HEK293T (cell line): Measurements from ENCODE around the gene PPP1R12B.
"Not testable (repeated sequence)": the region's sequence is repeated elsewhere in the genome, so short reads cannot be mapped to it uniquely, and the experiment has no call there.

Source experiments
- ARNT ChIP-seq: fragments of 450-650 bp; IDR thresholded peaks from 2 replicates; pipeline ENCODE4 v1.6.1; 2017; ENCODE audit warnings: mild to moderate bottlenecking
- BHLHE40 ChIP-seq: fragments of 450-650 bp; IDR thresholded peaks from 2 replicates; pipeline ENCODE4 v1.6.1; 2016; ENCODE audit warnings: mild to moderate bottlenecking, moderate library complexity, borderline replicate concordance
- CTBP1 ChIP-seq: fragments of 450-650 bp; IDR thresholded peaks from 2 replicates; pipeline ENCODE4 v1.6.1; 2016; ENCODE audit warnings: borderline replicate concordance
- ELF4 ChIP-seq: fragments of 450-650 bp; IDR thresholded peaks from 2 replicates; pipeline ENCODE4 v1.6.1; 2017; ENCODE audit warnings: antibody characterized with exemption
- FOXK2 ChIP-seq: fragments of 450-650 bp; IDR thresholded peaks from 2 replicates; pipeline ENCODE4 v1.6.1; 2016; ENCODE audit warnings: mild to moderate bottlenecking
- FOXM1 ChIP-seq: fragments of 450-650 bp; IDR thresholded peaks from 2 replicates; pipeline ENCODE4 v1.6.1; 2017; ENCODE audit warnings: mild to moderate bottlenecking, borderline replicate concordance
- HDGF ChIP-seq: fragments of 450-650 bp; IDR thresholded peaks from 2 replicates; pipeline ENCODE4 v1.6.1; 2017; ENCODE audit warnings: antibody characterized with exemption, borderline replicate concordance
- L3MBTL2 ChIP-seq: fragments of 450-650 bp; conservative IDR thresholded peaks from 2 replicates; pipeline ENCODE4 v1.6.1; 2016; ENCODE audit warnings: mild to moderate bottlenecking
- LEF1 ChIP-seq: fragments of 450-650 bp; IDR thresholded peaks from 2 replicates; pipeline ENCODE4 v1.6.1; 2017; ENCODE audit warnings: mild to moderate bottlenecking, borderline replicate concordance
- SP1 ChIP-seq: fragments of 450-650 bp; IDR thresholded peaks from 2 replicates; pipeline ENCODE4 v1.6.1; 2017
- SUZ12 ChIP-seq: fragments of 450-650 bp; IDR thresholded peaks from 2 replicates; pipeline ENCODE4 v1.6.1; 2016; ENCODE audit warnings: mild to moderate bottlenecking
- TARDBP ChIP-seq: fragments of 450-650 bp; IDR thresholded peaks from 2 replicates; pipeline ENCODE4 v1.6.1; 2016

- not testable (repeated sequence) for TF ChIP-seq TARDBP, FOXM1, SP1, L3MBTL2, BHLHE40, SUZ12, CTBP1, HDGF, LEF1, FOXK2, ARNT, ELF4
Measured at GRCh38 chr1:202370906-202371305, 22.4 kb downstream of the PPP1R12B start.
